ENCODE measurements around the gene MGARP.
A peak's percentile ranks its signal among the peaks of the same experiment; 100 is the strongest.
"Not testable (repeated sequence)": the region's sequence is repeated elsewhere in the genome, so short reads cannot be mapped to it uniquely, and the experiment has no call there.

MGARP gene

GRCh38 chr4:139279760-139280620, at the start of gene MGARP:
MGARP (minus strand) TSS chr4:139280225; CDS start chr4:139280158, 67 bp downstream.
- peak; percentile 30 for DNase-seq

GRCh38 chr4:139329665-139330200, 49.7 kb upstream of the MGARP start:
- DNase-seq: no peak

- no peak for DNase-seq
These were observed 44.6 kb upstream of the MGARP start for GRCh38 chr4:139324620-139325019.

GRCh38 chr4:139322541-139322940, 42.5 kb upstream of the MGARP start:
- DNase-seq: not testable (repeated sequence)

DNA sequence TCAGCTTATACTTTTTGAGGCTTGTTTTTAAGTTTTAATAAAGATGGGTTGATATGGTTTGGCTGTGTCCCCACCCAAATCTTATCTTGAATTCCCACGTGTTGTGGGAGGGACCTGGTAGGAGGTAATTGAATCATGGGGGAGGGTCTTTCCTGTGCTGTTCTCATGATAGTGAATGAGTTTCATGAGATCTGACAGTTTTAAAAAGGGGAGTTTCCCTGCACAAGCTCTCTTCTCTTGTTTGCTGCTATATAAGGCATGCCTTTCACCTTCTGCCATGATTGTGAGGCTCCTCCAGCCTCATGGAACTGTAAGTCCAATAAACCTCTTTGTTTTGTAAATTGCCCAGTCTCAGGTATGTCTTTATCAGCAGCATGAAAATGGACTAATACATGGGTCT, 42.0 kb upstream of the MGARP start:
- DNase-seq: not testable (repeated sequence)

GRCh38 chr4:139319571-139319970, 39.5 kb upstream of the MGARP start:
- no peak for DNase-seq

GRCh38 chr4:139317635-139318034, 37.6 kb upstream of the MGARP start:
- no peak for DNase-seq

GRCh38 chr4:139316733-139317132, 36.7 kb upstream of the MGARP start:
- DNase-seq: no peak

DNA sequence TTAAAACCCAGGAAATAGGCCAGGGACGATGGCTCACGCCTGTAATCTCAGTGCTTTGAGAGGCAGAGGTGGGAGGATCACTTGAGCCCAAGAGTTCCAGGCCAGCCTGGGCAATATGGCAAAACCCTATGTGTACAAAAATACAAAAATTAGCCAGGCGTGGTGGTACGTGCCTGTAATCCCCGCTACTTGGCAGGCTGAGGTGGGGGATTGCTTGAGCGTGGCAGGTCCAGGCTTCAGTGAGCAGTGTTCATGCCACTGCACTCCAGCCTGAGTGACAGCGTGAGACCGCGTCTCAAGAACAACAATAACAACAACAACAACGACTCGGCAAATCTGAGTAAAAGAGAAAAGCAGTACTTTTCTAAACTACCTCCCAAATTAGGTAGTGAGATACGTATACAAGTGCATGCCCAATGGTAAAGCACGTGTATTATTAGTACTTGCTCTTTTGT, 35.2 kb upstream of the MGARP start:
- DNase-seq: no peak

DNA sequence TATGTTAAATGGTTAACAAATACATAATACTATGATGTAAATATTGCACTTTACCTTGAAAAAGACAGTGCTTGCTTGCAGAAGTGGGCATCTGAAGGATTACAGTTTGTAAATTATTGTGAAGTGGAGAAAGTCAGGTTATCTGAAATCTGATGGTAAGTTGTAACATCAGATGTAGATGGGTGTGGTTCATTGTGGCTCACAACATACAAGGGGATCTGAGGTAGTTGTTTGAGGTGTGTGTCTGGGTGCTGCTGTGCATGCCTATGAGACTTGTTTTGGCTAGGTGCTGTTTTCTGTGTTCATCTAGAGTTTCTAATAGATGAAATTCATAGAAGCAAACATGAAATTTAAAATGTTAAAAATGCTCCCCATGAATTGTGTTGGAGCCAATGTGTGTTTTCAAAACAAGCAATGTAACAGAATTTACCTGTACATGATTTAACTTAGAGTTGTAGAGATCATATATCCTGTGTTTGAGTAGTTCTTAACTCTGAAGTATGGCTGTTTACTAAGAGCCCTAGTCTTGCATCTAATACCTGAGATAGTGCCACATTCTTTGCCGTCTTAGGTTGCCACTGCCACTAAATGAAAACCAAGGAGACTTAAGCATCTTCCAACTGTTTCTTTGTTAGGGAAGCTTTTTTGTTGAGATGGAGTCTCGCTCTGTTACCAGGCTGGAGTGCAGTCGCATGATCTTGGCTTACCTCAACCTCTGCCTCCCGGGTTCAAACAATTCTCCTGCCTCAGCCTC, 34.2 kb upstream of the MGARP start:
- no peak for DNase-seq

DNA sequence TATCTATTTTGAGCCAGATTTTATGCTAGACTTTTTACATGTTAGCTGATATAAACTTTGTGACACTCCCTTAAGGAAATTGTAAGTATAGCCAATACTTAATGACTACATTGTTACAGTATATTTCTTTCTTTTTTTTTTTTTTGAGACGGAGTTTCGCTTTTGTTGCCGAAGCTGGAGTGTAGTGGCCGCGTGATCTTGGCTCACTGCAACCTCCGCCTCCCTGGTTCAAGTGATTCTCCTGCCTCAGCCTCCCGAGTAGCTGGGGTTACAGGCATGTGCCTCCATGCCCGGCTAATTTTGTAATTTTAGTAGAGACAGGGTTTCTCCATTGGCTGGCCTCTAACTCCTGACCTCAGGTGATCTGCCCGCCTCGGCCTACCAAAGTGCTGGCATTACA, 33.4 kb upstream of the MGARP start:
- not testable (repeated sequence) for DNase-seq

GRCh38 chr4:139312552-139313332, 32.7 kb upstream of the MGARP start:
- DNase-seq: no peak

DNA sequence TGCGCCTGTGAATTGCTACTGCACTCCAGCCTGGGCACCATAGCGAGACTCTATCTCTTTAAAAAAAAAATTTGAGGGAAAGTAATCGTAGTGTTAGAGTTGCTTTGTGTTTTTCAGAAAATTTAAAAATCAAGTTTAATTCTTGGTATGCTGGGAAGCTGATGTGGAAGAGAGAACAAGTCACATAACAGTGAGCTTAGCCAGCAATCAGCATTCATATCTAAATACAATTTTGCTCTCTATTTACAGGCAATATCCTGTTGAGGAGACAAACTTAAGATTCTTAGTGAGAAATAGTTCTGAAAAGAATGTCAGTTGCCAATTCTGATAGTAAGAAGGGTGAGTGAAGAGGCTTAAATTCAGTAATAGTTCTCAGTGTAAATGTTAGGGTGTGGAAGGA, 31.9 kb upstream of the MGARP start:
- no peak for DNase-seq

- DNase-seq: no peak
These were observed 24.9 kb upstream of the MGARP start for GRCh38 chr4:139304920-139305319.

- peak; percentile 52 for DNase-seq
These were observed 22.0 kb upstream of the MGARP start, which contains the start of gene NDUFC1 for GRCh38 chr4:139301821-139302611. NDUFC1 (minus strand) TSS chr4:139302477; CDS start chr4:139295798, 6,679 bp downstream.

DNA sequence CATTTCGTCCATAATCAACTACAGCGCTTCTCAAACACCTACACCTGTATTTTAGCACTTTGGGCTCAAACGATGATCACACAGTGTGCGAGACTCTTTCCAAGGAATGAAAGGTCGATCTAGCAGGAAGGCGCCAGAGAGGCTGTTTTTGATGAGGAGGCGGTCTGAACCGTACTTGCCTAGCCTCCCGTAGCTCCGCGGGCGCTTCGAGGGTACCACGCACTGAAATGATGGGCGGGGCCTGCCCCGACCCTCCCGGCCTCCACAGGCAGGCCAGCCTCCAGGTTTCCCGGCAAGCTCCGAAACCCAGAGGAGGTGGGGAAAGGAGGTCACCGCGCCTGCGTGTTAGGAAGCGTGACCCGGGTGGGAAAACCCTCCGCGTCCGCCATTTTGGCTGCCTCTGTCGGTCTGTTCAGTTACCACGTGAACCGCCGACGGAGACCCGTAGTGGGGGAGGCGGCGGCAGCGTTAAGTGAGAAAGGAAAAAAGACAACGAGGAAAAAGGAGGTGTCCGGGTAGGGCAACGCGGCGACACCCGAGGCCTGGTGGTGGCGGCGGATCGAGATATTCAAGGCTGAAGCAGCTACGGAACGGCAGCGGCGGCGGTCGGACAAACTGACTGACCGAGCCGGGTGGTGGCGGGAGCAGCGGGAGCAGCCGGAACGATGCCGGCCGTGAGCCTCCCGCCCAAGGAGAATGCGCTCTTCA, 21.2 kb upstream of the MGARP start, which contains the start of gene NAA15:
Gene NAA15 (plus strand): TSS at position 393 of the 708 bp plus-strand sequence. CDS start 273 bp downstream, at position 666.
- peak; percentile 95 for DNase-seq

DNA sequence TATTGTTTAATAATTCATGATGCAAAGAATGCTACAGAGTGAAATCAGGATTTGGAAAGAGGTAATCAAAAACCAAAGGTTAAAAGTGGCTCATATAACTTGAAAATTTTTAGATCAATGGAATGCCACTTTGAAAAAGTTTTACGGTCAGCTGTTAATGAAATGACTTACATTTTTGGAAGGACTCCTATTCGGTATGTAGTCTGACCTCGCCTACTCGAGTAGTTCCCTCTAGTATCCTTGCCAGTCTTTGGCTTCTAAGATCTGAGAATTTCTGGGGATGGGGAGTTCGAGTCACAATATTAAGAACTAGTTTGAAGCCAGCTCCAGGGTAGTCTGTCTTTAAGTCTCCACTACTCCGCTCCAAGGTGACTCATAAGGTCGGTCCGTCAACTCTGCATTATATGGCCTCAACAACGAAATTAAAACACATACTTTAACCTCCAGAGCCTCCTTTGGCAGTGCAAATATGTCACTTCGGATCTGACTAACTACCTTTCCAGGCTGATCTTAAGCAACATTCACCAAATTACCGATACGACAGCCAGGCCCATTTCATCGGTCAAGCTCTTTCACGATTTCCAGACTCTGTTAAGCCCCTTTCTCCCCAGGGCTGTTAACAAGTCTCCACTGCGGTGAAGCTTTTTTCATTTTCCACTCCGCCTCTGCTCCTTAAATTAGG, 20.5 kb upstream of the MGARP start:
- no peak for DNase-seq

DNA sequence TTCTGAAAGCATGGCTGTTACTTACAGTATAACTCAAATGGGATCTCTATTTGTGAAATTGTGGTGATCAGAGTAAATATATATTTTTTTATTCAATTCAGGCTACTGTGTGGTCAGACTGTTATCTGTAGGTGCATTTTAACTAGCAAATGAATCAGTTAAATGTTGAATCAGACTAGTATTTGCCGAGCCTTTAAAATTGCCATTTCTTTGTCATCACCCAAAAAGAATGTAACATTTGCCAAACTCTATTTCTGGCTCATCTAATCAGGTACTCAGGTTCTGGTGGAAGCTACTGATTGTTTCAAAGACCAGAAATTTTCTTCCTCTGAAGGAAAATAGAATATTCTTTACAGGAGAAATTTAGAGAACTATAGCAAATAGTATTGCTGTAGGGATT, 19.5 kb upstream of the MGARP start:
- DNase-seq: no peak

DNA sequence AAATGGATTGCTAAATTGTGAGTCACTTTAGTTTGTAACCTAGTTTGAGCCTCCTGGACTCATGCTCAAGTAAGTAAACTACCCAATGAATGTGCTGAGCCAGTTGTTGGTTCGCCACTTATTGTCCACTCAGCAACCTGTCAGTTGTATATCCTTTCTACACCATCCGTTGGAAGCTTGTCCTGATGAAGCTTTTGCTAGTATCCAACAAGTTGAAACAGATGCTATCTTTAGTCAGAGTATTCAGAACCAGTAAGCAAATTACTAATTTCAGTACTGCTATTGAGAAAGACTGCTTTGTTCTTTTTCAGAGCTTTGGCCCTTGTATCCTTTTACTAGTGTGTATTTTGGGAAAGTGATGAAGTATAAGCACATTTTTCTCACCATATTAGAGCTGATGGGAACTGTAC, 17.0 kb upstream of the MGARP start:
- DNase-seq: no peak

DNA sequence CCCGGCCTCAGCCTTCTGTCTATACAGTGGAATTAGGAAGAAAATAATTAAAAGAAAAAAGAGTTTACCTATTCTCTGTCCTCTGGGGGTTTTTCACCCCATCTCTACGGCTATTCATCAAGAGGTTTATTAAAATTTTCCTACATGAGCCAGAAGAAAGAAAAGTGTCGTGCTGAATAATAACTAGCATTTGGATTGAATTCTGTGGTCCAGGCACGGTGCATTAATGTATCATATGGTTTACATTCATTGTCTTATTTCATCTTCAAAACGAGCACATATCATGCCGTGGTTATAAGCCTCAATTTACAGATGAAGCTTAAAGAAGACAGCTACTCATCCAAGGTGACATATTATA, 15.9 kb upstream of the MGARP start:
- no peak for DNase-seq

Measured in stimulated activated CD4-positive, alpha-beta T cell treated with anti-CD3 and anti-CD28 coated beads, Interleukin-12 subunit alpha, Interleukin-12 subunit beta, amount 100 ng/mL, for 4 hours (primary cell).